NB4 (cell line): Measurements from ENCODE around the gene RECK.

Experiments
- MYC ChIP-seq: IDR thresholded peaks from 2 replicates; pipeline ENCODE4 v1.6.1; 2011; ENCODE audit warnings: low read depth, low read length
- POLR2A ChIP-seq: IDR thresholded peaks from 2 replicates; pipeline ENCODE4 v1.6.1; 2011; ENCODE audit warnings: mild to moderate bottlenecking; ENCODE audit not compliant: insufficient read length; ENCODE audit errors: extremely low read depth
- TF ChIP-seq, protein P1 (sequence below): IDR thresholded peaks from one replicate; pipeline ENCODE4 v1.5.1; 2012; ENCODE audit warnings: low read depth, low read length
- TF ChIP-seq, protein P2 (sequence below): IDR thresholded peaks from 2 replicates; pipeline ENCODE4 v1.6.1; 2011; ENCODE audit warnings: low read depth, low read length

DNA sequence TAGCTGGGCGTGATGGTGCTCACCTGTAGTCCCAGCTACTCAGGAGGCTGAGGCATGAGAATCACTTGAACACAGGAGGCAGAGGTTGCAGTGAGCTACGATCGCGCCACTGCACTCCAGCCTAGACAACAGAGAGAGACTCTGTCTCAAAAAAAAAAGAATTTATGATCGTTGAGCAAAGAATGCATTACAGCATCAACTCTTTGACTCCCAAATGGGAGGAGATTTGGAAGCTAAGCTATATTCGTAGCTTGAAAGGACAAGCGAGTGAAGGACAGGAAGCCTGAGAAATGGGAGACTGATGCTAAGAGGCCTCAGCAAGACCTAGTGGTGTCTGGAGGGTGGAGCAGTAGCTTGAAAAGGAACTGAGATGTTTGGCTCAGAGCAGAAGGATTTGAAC is 122.2 kb downstream of the RECK start:
- TF ChIP-seq, protein P1, sequence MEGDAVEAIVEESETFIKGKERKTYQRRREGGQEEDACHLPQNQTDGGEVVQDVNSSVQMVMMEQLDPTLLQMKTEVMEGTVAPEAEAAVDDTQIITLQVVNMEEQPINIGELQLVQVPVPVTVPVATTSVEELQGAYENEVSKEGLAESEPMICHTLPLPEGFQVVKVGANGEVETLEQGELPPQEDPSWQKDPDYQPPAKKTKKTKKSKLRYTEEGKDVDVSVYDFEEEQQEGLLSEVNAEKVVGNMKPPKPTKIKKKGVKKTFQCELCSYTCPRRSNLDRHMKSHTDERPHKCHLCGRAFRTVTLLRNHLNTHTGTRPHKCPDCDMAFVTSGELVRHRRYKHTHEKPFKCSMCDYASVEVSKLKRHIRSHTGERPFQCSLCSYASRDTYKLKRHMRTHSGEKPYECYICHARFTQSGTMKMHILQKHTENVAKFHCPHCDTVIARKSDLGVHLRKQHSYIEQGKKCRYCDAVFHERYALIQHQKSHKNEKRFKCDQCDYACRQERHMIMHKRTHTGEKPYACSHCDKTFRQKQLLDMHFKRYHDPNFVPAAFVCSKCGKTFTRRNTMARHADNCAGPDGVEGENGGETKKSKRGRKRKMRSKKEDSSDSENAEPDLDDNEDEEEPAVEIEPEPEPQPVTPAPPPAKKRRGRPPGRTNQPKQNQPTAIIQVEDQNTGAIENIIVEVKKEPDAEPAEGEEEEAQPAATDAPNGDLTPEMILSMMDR, result no peak
- TF ChIP-seq POLR2A (no peak), MYC (no peak)
- TF ChIP-seq, protein P2, sequence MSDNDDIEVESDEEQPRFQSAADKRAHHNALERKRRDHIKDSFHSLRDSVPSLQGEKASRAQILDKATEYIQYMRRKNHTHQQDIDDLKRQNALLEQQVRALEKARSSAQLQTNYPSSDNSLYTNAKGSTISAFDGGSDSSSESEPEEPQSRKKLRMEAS, result no peak
